KBM-7 (cell line): Measurements from ENCODE around the gene CCDC127.
"Not testable (repeated sequence)": the region's sequence is repeated elsewhere in the genome, so short reads cannot be mapped to it uniquely, and the experiment has no call there.

Source experiments
- DNase-seq: peaks from one replicate; pipeline ENCODE4 v3.0.0-alpha.2; 2015
- in situ Hi-C: fragments of 300-500 bp; cut with MboI; formaldehyde crosslinking; loops from 2 replicates; pipeline ENCODE4 v1.14.3; 2020; ENCODE audit warnings: low sequenced_read_pairs, low pct_unique_long_range_greater_than_20kb, mixed read lengths

CCDC127 gene

DNA sequence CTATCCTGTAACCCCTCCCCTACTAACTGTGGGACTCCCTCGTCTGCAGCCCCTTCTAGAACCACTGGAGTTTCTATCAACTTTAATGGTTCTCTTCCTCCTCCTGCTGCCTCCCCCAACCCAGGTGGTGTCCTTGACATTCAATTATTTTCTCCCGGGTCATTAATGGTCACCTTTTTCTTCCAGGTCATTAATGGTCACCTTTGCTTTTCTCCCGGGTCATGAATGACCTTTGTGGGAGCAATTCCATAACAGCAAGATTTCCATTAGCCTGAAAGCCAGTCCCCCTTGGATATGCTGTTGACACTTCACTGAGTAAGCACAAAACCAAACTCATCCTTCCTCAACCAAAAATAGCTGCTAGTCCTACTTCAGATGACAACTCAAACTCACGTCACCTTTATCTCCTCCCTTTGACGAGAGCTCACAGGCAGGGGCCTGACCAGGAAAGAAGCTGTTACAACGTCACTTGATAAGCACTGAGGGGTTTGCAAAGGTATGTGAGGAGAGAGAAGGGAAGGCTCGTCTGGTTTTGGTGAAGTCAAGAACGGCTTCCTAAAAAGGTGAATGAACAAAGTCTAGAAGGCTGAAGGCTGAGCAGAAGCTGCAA, 10.9 kb downstream of the CCDC127 start:
- in situ Hi-C loops: no loop called here
- no peak for DNase-seq

- no peak for DNase-seq
- in situ Hi-C loops: no loop called here
Measured at GRCh38 chr5:206406-206805, 11.5 kb downstream of the CCDC127 start.

GRCh38 chr5:204966-205670, 12.8 kb downstream of the CCDC127 start:
- in situ Hi-C loops: no loop called here
- DNase-seq: no peak

- no peak for DNase-seq
- in situ Hi-C loops: no loop called here
Measured at GRCh38 chr5:204462-204861, 13.5 kb downstream of the CCDC127 start.

GRCh38 chr5:204001-204400, 14.0 kb downstream of the CCDC127 start:
- in situ Hi-C loops: no loop called here
- DNase-seq: no peak

DNA sequence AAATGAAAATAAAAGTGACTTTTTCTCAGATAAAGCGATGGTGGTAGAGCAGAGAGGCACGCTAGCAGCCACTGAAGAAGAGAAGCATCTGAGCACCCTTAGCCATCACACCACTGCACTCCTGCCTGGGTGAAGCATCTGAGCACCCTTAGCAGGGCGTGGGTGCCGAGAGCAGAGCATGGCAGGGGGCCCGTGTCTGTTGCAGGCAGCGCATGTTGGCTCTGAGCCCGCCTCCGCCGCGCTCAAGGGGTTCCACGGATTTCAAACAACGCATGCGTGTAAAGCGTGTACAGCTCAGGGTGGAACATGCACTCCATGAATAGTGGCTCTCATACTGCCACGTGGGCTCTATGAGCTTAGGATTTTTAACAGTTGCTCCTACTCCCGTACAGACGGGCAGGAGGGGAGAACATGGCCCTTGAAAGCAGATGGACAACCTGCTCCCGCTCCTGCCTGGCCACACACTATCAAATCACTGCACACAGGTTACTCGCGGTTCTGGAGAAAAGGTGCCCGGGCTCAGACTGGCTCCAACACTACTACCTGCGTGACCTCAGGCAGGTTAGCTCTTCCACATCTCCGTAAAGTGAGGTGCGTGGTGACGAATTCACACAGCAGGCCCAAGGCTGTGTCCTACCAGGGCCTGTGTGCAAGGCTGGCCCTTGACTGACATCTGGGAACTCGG, 14.6 kb downstream of the CCDC127 start:
- no peak for DNase-seq
- in situ Hi-C loops: no loop called here

DNA sequence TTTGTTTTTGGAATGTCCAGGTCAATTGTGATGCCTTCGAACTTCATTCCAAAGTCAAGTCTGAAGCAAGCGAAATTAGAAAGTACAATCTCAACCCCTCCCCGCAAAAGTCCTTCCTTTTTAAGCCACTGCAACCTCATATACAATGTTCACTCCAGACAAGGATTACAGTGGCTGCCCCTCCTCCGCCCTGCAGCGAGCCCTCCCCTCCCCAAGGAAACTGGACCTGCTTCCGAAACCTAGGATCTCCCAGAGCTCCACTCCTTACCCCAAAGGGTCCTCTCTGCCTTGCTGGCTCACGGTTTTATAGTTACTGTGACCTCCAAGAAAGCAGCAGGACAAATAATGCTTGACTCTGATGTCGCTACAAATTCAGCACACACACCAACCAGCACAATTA, 16.3 kb downstream of the CCDC127 start:
- in situ Hi-C loops: no loop called here
- DNase-seq: no peak

DNA sequence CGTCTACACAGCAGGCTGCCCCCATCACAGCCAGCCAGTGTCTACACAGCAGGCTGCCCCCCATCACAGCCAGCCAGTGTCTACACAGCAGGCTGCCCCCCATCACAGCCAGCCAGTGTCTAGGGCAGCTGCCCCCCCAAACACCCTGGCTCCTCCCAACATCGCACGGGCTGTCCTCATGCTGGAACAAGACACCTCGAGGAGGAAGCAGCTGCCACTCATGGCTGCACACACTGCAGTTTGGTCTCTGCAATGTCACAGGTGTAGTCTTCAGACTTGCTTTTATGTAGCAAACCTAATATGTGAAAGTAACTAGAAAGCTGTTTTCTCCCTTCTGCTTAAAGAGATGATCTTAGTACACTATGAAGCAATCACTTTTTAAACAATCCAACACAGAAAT, 17.0 kb downstream of the CCDC127 start:
- in situ Hi-C loops: no loop called here
- no peak for DNase-seq

GRCh38 chr5:199950-200645, 17.9 kb downstream of the CCDC127 start:
- in situ Hi-C loops: no loop called here
- DNase-seq: no peak

- in situ Hi-C loops: no loop called here
Measured at GRCh38 chr5:199197-199949, 18.6 kb downstream of the CCDC127 start.

DNA sequence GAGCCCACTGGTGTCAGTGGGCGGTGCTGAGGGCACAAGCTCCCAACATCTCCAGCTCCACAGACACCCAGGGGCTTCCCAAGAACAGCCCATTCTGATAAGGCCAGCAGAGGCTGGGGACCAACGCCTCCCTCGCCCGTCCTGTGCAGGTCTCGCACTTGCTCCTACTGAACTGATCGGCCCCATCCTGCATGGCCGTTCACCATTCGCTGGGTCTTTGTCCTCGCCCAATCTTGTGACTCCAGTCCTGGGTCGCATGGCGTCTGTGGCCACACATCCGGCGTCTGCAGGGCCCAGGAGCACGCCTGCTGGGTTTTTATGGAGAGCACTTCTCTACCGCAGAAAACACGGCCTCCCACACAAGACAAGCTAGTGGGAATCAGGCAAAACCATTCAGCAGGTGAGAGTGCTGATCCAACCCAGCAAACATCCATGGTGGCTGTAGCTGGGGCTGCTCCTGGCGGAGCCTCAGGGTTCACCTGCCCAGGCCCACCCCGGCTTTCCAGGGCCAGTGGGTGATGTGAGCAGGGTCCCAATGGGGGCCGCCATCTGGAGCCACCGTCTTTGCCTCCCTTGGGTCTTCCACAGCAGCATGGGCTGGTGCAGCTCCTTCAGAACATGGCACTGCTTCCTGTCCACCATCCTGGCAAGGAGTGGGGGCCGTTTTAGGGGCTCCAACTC, 19.3 kb downstream of the CCDC127 start:
- no peak for DNase-seq

More at GRCh38 chr5:199197-199949, 18.6 kb downstream of the CCDC127 start:
- DNase-seq: no peak

GRCh38 chr5:197892-198489, 20.0 kb downstream of the CCDC127 start:
- no peak for DNase-seq
- in situ Hi-C loops: no loop called here

More for the DNA sequence above, 19.3 kb downstream of the CCDC127 start:
- in situ Hi-C loops: no loop called here

DNA sequence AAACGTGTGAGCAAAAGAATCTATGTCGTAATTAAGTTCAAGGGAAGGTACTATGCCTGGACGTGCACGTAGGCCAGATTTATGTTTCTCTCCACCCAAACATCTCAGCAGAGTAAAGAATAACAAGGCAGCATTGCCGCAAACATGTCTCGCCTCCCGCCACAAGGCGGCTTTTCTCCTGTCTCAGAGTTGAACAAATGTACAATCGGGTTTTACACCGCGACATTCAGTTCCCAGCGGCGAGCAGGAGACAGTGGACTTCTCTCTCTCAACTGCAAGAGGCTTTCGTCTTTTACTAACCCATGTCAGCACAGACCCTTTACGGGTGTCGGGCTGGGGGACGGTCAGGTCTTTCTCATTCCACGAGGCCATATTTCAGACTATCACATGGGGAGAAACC, 20.9 kb downstream of the CCDC127 start:
- in situ Hi-C loops, DNase-seq: not testable (repeated sequence)

- no peak for DNase-seq
- in situ Hi-C loops: no loop called here
Measured at GRCh38 chr5:196350-196749, 21.6 kb downstream of the CCDC127 start.

- in situ Hi-C loops: no loop called here
- DNase-seq: no peak
Measured at GRCh38 chr5:195401-196160, 22.4 kb downstream of the CCDC127 start.

GRCh38 chr5:194603-195209, 23.2 kb downstream of the CCDC127 start:
- no peak for DNase-seq
- in situ Hi-C loops: no loop called here

- no peak for DNase-seq
- in situ Hi-C loops: no loop called here
Measured at GRCh38 chr5:194102-194501, 23.9 kb downstream of the CCDC127 start.
